Measurements from ENCODE around the gene METTL5.

- no peak for TF ChIP-seq POLR2A (IDR thresholded peaks at IDR 0.05; ENCODE audit: low read depth, low read length)
- TF ChIP-seq POLR2AphosphoS5 (IDR thresholded peaks at IDR 0.05; ENCODE audit: low read depth, low read length): no peak
Measured at GRCh38 chr2:169771612-169772011, 53.1 kb downstream of the METTL5 start.
